ENCODE results near the gene SLC36A2.

DNA sequence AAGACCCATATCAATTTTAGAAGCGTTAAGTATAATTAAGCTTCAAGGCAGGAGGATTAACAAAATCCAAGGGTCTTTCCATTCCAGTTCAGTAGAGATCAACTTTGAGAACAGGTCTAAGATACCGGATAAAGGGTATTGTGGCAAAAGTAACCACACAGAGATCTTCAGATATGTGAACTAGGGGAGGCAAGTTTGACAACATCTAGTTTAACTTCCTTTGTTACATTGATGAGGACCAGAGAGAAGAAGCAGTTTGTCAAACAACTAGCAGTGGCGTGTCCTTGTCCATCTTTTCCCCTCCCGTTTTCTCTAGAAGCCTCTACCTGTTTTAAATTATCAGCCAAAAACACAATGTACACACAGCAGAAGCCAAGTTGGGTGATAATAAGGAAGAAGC lies 8.6 kb downstream of the SLC36A2 start:
- TF ChIP-seq, protein P1, sequence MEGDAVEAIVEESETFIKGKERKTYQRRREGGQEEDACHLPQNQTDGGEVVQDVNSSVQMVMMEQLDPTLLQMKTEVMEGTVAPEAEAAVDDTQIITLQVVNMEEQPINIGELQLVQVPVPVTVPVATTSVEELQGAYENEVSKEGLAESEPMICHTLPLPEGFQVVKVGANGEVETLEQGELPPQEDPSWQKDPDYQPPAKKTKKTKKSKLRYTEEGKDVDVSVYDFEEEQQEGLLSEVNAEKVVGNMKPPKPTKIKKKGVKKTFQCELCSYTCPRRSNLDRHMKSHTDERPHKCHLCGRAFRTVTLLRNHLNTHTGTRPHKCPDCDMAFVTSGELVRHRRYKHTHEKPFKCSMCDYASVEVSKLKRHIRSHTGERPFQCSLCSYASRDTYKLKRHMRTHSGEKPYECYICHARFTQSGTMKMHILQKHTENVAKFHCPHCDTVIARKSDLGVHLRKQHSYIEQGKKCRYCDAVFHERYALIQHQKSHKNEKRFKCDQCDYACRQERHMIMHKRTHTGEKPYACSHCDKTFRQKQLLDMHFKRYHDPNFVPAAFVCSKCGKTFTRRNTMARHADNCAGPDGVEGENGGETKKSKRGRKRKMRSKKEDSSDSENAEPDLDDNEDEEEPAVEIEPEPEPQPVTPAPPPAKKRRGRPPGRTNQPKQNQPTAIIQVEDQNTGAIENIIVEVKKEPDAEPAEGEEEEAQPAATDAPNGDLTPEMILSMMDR (conservative IDR thresholded peaks at IDR 0.05 in 1 of 2, IDR thresholded peaks at IDR 0.05 in 1 of 2; ENCODE audit: low read depth in 1 of 2, low read length in 2 of 2) = no peak
- no peak for TF ChIP-seq EZH2 (IDR thresholded peaks at IDR 0.05; ENCODE audit: low read length, missing control alignments)
